ENCODE results near the gene ESRRA.

DNA sequence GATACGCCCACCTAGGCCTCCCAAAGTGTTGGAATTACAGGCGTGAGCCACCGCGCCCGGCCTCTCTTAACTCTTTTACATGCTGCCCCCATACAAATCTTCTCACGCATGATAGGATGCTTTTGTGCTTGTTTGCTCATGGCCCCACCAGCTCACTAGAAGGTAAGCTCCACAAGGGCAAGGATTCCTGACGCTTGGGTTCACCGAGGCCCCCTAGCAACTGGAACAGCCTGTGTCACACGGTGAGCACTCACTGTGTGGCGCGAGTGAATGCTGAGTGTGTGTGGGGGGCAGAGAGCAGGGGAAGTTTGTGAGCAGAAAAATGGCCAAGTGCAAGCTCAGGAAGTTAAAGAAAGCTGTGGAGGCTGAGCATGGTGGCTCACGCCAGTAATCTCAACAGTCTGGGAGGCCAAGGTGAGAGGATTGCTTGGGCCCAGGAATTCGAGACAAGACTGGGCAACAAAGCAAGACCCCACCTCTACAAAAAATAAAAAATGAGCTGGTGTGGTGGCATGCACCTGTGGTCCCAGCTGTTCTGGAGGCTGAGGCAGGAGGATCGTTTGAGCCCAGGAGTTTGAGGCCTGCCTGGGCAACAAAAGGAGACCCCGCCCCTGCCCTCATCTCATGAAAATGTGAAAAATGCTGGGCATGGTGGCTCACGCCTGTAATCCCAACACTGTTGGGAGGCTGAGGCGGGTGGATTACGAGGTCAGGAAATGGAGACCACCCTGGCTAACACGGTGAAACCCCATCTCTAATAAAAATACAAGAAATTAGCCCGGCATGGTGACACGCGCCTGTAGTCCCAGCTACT is 23.2 kb upstream of the ESRRA start:
- TF ChIP-seq EZH2 (IDR thresholded peaks at IDR 0.05; ENCODE audit: insufficient read depth, poor library complexity, severe bottlenecking) (no peak), EZH2phosphoT487 (IDR thresholded peaks at IDR 0.05; ENCODE audit: insufficient read depth, low read depth) (no peak)

All from GM23248 (cell line).